ENCODE results near the gene ATP5IF1.

ATP5IF1 gene

GRCh38 chr1:28246427-28246832, 10.5 kb downstream of the ATP5IF1 start:
- Histone ChIP-seq H2AFZ (ENCODE audit: low read length) (peak overlapping the region; percentile 89), H3K79me2 (ENCODE audit: insufficient read depth, low read length) (0 out of 2 replicates have a peak, but pooled peaks cover 8% of the 10 kb centered on the region), H4K20me1 (ENCODE audit: insufficient read depth, low read length, poor library complexity, severe bottlenecking) (no peaks in the 10 kb centered on the region), H3K4me2 (ENCODE audit: low read depth, low read length, poor library complexity, severe bottlenecking) (peak overlapping the region; percentile 84), H3F3A (ENCODE audit: low read depth) (0 out of 2 replicates have a peak, but pooled peaks cover 3% of the 10 kb centered on the region), H3K4me3 (ENCODE audit: low read length, poor library complexity, severe bottlenecking) (peak overlapping the region; percentile 93), H3K9ac (ENCODE audit: low read depth, low read length, poor library complexity, severe bottlenecking) (peak overlapping the region; percentile 88), H3K4me1 (ENCODE audit: insufficient read depth, low read length, poor library complexity, severe bottlenecking) (peaks cover 42% of the 10 kb centered on the region), H3K9me3 (ENCODE audit: insufficient read depth, low read depth, low read length) (no peaks in the 10 kb centered on the region), H3K36me3 (ENCODE audit: insufficient read depth, low read length) (no peaks in the 10 kb centered on the region), H3K9me2 (replicated peaks; ENCODE audit: low read depth, low read length) (no peaks in the 10 kb centered on the region), H3K27me3 (ENCODE audit: insufficient read depth, low read length, poor library complexity, severe bottlenecking) (no peaks in the 10 kb centered on the region)
- TF ChIP-seq EZH2phosphoT487 (IDR thresholded peaks at IDR 0.05; ENCODE audit: borderline replicate concordance): no peak
- TF ChIP-seq CTCF (conservative IDR thresholded peaks at IDR 0.05; ENCODE audit: low read length): no peak

GRCh38 chr1:28247612-28248272, 11.8 kb downstream of the ATP5IF1 start:
- H2AFZ ChIP-seq (ENCODE audit: low read length): peak overlapping the region; percentile 76
- peak overlapping the region; percentile 93 for H3K4me3 ChIP-seq (ENCODE audit: low read length, poor library complexity, severe bottlenecking)
- peak overlapping the region; percentile 69 for H3K9ac ChIP-seq (ENCODE audit: low read depth, low read length, poor library complexity, severe bottlenecking)
- 0 out of 2 replicates have a peak, but pooled peaks cover 8% of the 10 kb centered on the region for H3K79me2 ChIP-seq (ENCODE audit: insufficient read depth, low read length)
- TF ChIP-seq EZH2phosphoT487 (IDR thresholded peaks at IDR 0.05; ENCODE audit: borderline replicate concordance) (no peak), CTCF (conservative IDR thresholded peaks at IDR 0.05; ENCODE audit: low read length) (no peak)
- H3K9me3 ChIP-seq (ENCODE audit: insufficient read depth, low read depth, low read length): no peaks in the 10 kb centered on the region
- H3K36me3 ChIP-seq (ENCODE audit: insufficient read depth, low read length): no peaks in the 10 kb centered on the region
- H3K4me1 ChIP-seq (ENCODE audit: insufficient read depth, low read length, poor library complexity, severe bottlenecking): peaks cover 42% of the 10 kb centered on the region
- H3K4me2 ChIP-seq (ENCODE audit: low read depth, low read length, poor library complexity, severe bottlenecking): peak overlapping the region; percentile 82
- no peaks in the 10 kb centered on the region for H3K27me3 ChIP-seq (ENCODE audit: insufficient read depth, low read length, poor library complexity, severe bottlenecking)
- 0 out of 2 replicates have a peak, but pooled peaks cover 3% of the 10 kb centered on the region for H3F3A ChIP-seq (ENCODE audit: low read depth)
- H3K9me2 ChIP-seq (replicated peaks; ENCODE audit: low read depth, low read length): no peaks in the 10 kb centered on the region
- H4K20me1 ChIP-seq (ENCODE audit: insufficient read depth, low read length, poor library complexity, severe bottlenecking): no peaks in the 10 kb centered on the region

GRCh38 chr1:28248273-28249012, 12.5 kb downstream of the ATP5IF1 start:
- no peaks in the 10 kb centered on the region for H3K36me3 ChIP-seq (ENCODE audit: insufficient read depth, low read length)
- H3K9me2 ChIP-seq (replicated peaks; ENCODE audit: low read depth, low read length): no peaks in the 10 kb centered on the region
- H3K4me3 ChIP-seq (ENCODE audit: low read length, poor library complexity, severe bottlenecking): peak overlapping the region; percentile 93
- H3K4me2 ChIP-seq (ENCODE audit: low read depth, low read length, poor library complexity, severe bottlenecking): peak overlapping the region; percentile 82
- H3K9me3 ChIP-seq (ENCODE audit: insufficient read depth, low read depth, low read length): no peaks in the 10 kb centered on the region
- H3K9ac ChIP-seq (ENCODE audit: low read depth, low read length, poor library complexity, severe bottlenecking): peak overlapping the region; percentile 69
- 0 out of 2 replicates have a peak, but pooled peaks cover 8% of the 10 kb centered on the region for H3K79me2 ChIP-seq (ENCODE audit: insufficient read depth, low read length)
- peaks cover 39% of the 10 kb centered on the region for H3K4me1 ChIP-seq (ENCODE audit: insufficient read depth, low read length, poor library complexity, severe bottlenecking)
- TF ChIP-seq EZH2phosphoT487 (IDR thresholded peaks at IDR 0.05; ENCODE audit: borderline replicate concordance): no peak
- TF ChIP-seq CTCF (conservative IDR thresholded peaks at IDR 0.05; ENCODE audit: low read length): peak; percentile 98
- no peaks in the 10 kb centered on the region for H4K20me1 ChIP-seq (ENCODE audit: insufficient read depth, low read length, poor library complexity, severe bottlenecking)
- H3F3A ChIP-seq (ENCODE audit: low read depth): 0 out of 2 replicates have a peak, but pooled peaks cover 3% of the 10 kb centered on the region
- no peaks in the 10 kb centered on the region for H3K27me3 ChIP-seq (ENCODE audit: insufficient read depth, low read length, poor library complexity, severe bottlenecking)
- peak overlapping the region; percentile 76 for H2AFZ ChIP-seq (ENCODE audit: low read length)
